GM19351 (cell line): ENCODE data around the gene RABL2A.
"Not testable (repeated sequence)": the region's sequence is repeated elsewhere in the genome, so short reads cannot be mapped to it uniquely, and the experiment has no call there.

Experiments used
- ATAC-seq: cut with Tn5 transposase; IDR thresholded peaks from one replicate; pipeline ENCODE4 v1.9.1; 2021; ENCODE audit warnings: mild to moderate bottlenecking, moderate library complexity; ENCODE audit not compliant: unreplicated experiment

Gene RABL2A

GRCh38 chr2:113677330-113677729, 50.3 kb downstream of the RABL2A start:
- no peak for ATAC-seq

- ATAC-seq, result no peak
Measured at GRCh38 chr2:113679457-113679856, 52.4 kb downstream of the RABL2A start.

- ATAC-seq, result no peak
Measured at GRCh38 chr2:113685471-113685870, 58.4 kb downstream of the RABL2A start.

GRCh38 chr2:113686537-113686936, 59.5 kb downstream of the RABL2A start:
- no peak for ATAC-seq

- not testable (repeated sequence) for ATAC-seq
Measured at GRCh38 chr2:113690871-113691270, 63.8 kb downstream of the RABL2A start.
